Measurements from ENCODE around the gene MYO15B. TPM values are rescaled to one million over a fixed set of nuclear protein-coding genes. Genes with fewer than 3 reads are reported as not detected.

Gene MYO15B
- total and polyA plus RNA-seq, 2 of the 4 experiments (the other 2 are of a cell fraction): 0.18 to 0.65 TPM

DNA sequence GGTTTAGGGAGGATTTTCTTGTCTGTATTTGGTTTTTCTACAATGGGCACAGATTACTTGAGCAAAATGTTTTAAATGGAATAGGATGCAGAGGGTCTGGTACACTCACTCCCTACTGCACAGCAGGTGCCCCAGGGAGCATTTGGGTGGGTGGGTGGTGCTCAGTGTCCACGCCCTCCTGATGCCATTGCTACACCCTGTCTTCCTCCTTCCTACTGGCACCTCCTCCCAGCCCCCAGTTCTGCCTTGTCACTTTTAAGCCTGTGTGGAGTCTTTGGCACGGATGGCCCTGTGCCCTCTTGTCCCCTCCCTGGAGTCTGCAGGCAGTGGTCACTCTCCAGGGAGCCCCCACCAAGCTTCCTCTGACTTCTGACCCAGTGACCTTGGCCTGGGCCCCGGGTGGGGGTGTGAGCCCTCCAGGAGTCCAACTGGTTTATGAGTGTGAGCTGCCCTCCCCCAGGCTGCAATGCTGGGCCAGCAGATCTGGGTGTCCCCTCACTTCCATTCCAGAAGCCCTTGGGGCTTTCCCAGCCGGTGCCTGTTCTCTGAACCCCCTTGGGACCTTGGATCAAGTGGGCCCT lies 46.6 kb upstream of the MYO15B start:
- H3K4ac ChIP-seq (ENCODE audit: low read depth, low read length): no peak overlapping the region
- no peak overlapping the region for H3K23ac ChIP-seq (ENCODE audit: low read depth, low read length)
- H3K79me1 ChIP-seq (ENCODE audit: low read depth in 1 of 2, low read length in 2 of 2): no peaks in the 10 kb centered on the region
- H2BK5ac ChIP-seq (ENCODE audit: low read depth, low read length, poor library complexity, severe bottlenecking): no peak overlapping the region
- in situ Hi-C loops (cut with MboI; ENCODE audit: low sequenced_read_pairs) (no loop called here), dilution Hi-C loops (cut with HindIII; ENCODE audit: low sequenced_read_pairs, unreplicated experiment) (no loop called here), intact Hi-C loops (cut with micrococcal nuclease) (no loop called here)
- no peak overlapping the region for H2AK9ac ChIP-seq (replicated peaks; ENCODE audit: low read depth, low read length, poor library complexity)
- H3K4me2 ChIP-seq (ENCODE audit: low read depth, low read length): no peak overlapping the region
- H3K9me1 ChIP-seq (ENCODE audit: insufficient read depth, low read length): no peaks in the 10 kb centered on the region
- DNase-seq (no peak), ATAC-seq (ENCODE audit: low read depth) (no peak)
- H3K56ac ChIP-seq (ENCODE audit: extremely low read depth, insufficient read depth, low read length): no peak overlapping the region
- no peak overlapping the region for H2BK15ac ChIP-seq (ENCODE audit: low read depth, low read length)
- H4K5ac ChIP-seq (ENCODE audit: low read depth, low read length): no peak overlapping the region
- no peaks in the 10 kb centered on the region for H4K20me1 ChIP-seq (ENCODE audit: insufficient read depth, low read length)
- peaks cover 62% of the 10 kb centered on the region for H3K27me3 ChIP-seq (ENCODE audit: control insufficient read depth, insufficient read depth, low read length)
- H3K14ac ChIP-seq (replicated peaks; ENCODE audit: low read depth, low read length): no peak overlapping the region
- TF ChIP-seq RAD21 (IDR thresholded peaks at IDR 0.05; ENCODE audit: low read length) (no peak), RCOR1 (IDR thresholded peaks at IDR 0.05; ENCODE audit: insufficient replicate concordance, low read length) (no peak)
- TF ChIP-seq, protein P1, sequence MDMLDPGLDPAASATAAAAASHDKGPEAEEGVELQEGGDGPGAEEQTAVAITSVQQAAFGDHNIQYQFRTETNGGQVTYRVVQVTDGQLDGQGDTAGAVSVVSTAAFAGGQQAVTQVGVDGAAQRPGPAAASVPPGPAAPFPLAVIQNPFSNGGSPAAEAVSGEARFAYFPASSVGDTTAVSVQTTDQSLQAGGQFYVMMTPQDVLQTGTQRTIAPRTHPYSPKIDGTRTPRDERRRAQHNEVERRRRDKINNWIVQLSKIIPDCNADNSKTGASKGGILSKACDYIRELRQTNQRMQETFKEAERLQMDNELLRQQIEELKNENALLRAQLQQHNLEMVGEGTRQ (IDR thresholded peaks at IDR 0.05; ENCODE audit: low read depth, low read length): no peak
- ChIA-PET POLR2A (ENCODE audit: unreplicated experiment) (no interaction called here), CTCF (no interaction called here)
- H2AFZ ChIP-seq (replicated peaks; ENCODE audit: low read length, poor library complexity): no peak overlapping the region
- no peak overlapping the region for H4K8ac ChIP-seq (ENCODE audit: low read depth in 2 of 2, low read length in 2 of 2)
- H2AK5ac ChIP-seq (ENCODE audit: low read depth, low read length): no peak overlapping the region
- H3K4me3 ChIP-seq (ENCODE audit: insufficient read depth, low read depth, low read length): no peak overlapping the region
- no peak overlapping the region for H4K91ac ChIP-seq (ENCODE audit: insufficient read depth, low read depth, low read length)
- H2BK20ac ChIP-seq (ENCODE audit: low read depth, low read length): no peak overlapping the region
- no peak overlapping the region for H2BK120ac ChIP-seq (ENCODE audit: low read depth, low read length)
- no CpG with 5 or more reads among the region's 4 CpGs for WGBS, 2 experiments (ENCODE audit: extremely low coverage in 2 of 2, insufficient read length in 1 of 2)
- H3K4me1 ChIP-seq (ENCODE audit: control insufficient read depth, insufficient read depth, low read length): no peaks in the 10 kb centered on the region
- no peak overlapping the region for H3K9ac ChIP-seq (ENCODE audit: low read depth, low read length)
- H3K9me3 ChIP-seq (ENCODE audit: control insufficient read depth, insufficient read depth, low read length): no peaks in the 10 kb centered on the region
- no peak overlapping the region for H3K18ac ChIP-seq (ENCODE audit: low read depth, low read length)
- H3K27ac ChIP-seq (ENCODE audit: insufficient read depth, low read length): no peak overlapping the region
- no peaks in the 10 kb centered on the region for H3K36me3 ChIP-seq (ENCODE audit: control insufficient read depth, insufficient read depth, low read length)
- no TSS peak for BruUV-seq (replicated peaks)

Data from IMR-90 (cell line).